Bronchial epithelial cell (primary cell): ENCODE measurements around the gene FAM98B. TPM values are rescaled to one million over a fixed set of nuclear protein-coding genes. Genes with fewer than 3 reads are reported as not detected.

ENCODE experiments used
- DNase-seq: peaks from one replicate; pipeline ENCODE4 v3.0.0-alpha.2; 2010; ENCODE audit warnings: low read depth
- FAIRE-seq: peaks from 2 replicates; lab custom pipeline; 2011; peaks lifted over from hg19 to GRCh38; lab: Jason Lieb, UNC
- H3K27me3 ChIP-seq: 2 replicates; pipeline ENCODE4 v1.5.1; 2011; ENCODE audit warnings: low read length; ENCODE audit not compliant: control insufficient read depth, insufficient read depth
- H3K36me3 ChIP-seq: 2 replicates; pipeline ENCODE4 v1.5.1; 2011; ENCODE audit warnings: low read length; ENCODE audit not compliant: control insufficient read depth, insufficient read depth
- H3K4me3 ChIP-seq: 2 replicates; pipeline ENCODE4 v1.5.1; 2011; ENCODE audit warnings: mild to moderate bottlenecking, low read depth, low read length, control low read depth
- CTCF ChIP-seq: IDR thresholded peaks from 2 replicates; pipeline ENCODE4 v1.5.1; 2011; ENCODE audit warnings: mild to moderate bottlenecking, moderate library complexity, low read length, control low read depth, inconsistent platforms; ENCODE audit not compliant: insufficient read depth, severe bottlenecking
- total RNA-seq: library from RNA; depleted of rRNA; stranded (reverse); fragments of >200 nt; gene quantifications from 2 replicates; pipeline ENCODE4 v1.2.1, GENCODE V29; 2014

Gene FAM98B
- total RNA-seq, 1 donor from 2014 or later: 6.8 TPM

GRCh38 chr15:38533926-38534325 is 80.0 kb downstream of the FAM98B start:
- Histone ChIP-seq H3K27me3 (peaks cover 2% of the 10 kb centered on the region), H3K36me3 (no peaks in the 10 kb centered on the region), H3K4me3 (no peak overlapping the region)
- TF ChIP-seq CTCF: no peak
- FAIRE-seq (no peak), DNase-seq (no peak)

GRCh38 chr15:38534691-38535090 is 80.8 kb downstream of the FAM98B start:
- FAIRE-seq (no peak), DNase-seq (no peak)
- no peak for TF ChIP-seq CTCF
- H3K4me3 ChIP-seq: no peak overlapping the region
- no peaks in the 10 kb centered on the region for H3K36me3 ChIP-seq
- H3K27me3 ChIP-seq: peaks cover 2% of the 10 kb centered on the region

GRCh38 chr15:38535491-38536200 is 81.7 kb downstream of the FAM98B start:
- no peak overlapping the region for H3K4me3 ChIP-seq
- no peaks in the 10 kb centered on the region for H3K36me3 ChIP-seq
- peaks cover 2% of the 10 kb centered on the region for H3K27me3 ChIP-seq
- no peak for TF ChIP-seq CTCF
- FAIRE-seq (no peak), DNase-seq (no peak)

GRCh38 chr15:38536201-38536676 is 82.3 kb downstream of the FAM98B start:
- no peak for DNase-seq
- no peak for TF ChIP-seq CTCF
- no peak overlapping the region for H3K4me3 ChIP-seq
- peaks cover 2% of the 10 kb centered on the region for H3K27me3 ChIP-seq
- H3K36me3 ChIP-seq: no peaks in the 10 kb centered on the region
- no peak for FAIRE-seq

Other genes starting within 250 kb of the FAM98B start
- 15.6 and 16.3 TPM in 2 replicates for gene SPRED1, start 201.3 kb upstream of the FAM98B start, total RNA-seq
- under 0.01 and 0.64 TPM in 2 replicates for gene RASGRP1, start 110.7 kb downstream of the FAM98B start, total RNA-seq